IMR-90 (cell line): ENCODE measurements around the gene CASP9. TPM values are rescaled to one million over a fixed set of nuclear protein-coding genes. Genes with fewer than 3 reads are reported as not detected.

Experiments
- ATAC-seq: fragments of 200-7000 bp; cut with Tn5 transposase; 2 replicates; pipeline ENCODE4 v1.9.1; 2020; ENCODE audit warnings: low read depth, mild to moderate bottlenecking, moderate library complexity
- BruUV-seq: library from RNA; stranded (reverse); fragments of 400-500 nt; replicated peaks from 2 replicates; lab custom pipeline; 2021; lab: Mats Ljungman, UMichigan
- CTCF ChIA-PET: fragments of 300-600 bp; formaldehyde crosslinking; extraction: SDS; loops from one replicate; lab custom pipeline; 2021; ENCODE audit warnings: antibody characterized with exemption; lab: Yijun Ruan, JAX
- POLR2A ChIA-PET: fragments of 300-600 bp; sonication (Branson Sonifier 250); formaldehyde crosslinking; loops from one replicate; lab custom pipeline; 2022; ENCODE audit warnings: antibody characterized with exemption; ENCODE audit not compliant: unreplicated experiment; lab: Charles Lee
- DNase-seq: peaks from one replicate; pipeline ENCODE4 v3.0.0; 2013
- H2AFZ ChIP-seq: replicated peaks from 2 replicates; pipeline ENCODE3; 2013; ENCODE audit warnings: low read length, mild to moderate bottlenecking; ENCODE audit not compliant: poor library complexity
- H2AK5ac ChIP-seq: 2 replicates; pipeline ENCODE4 v1.6.1; 2013; ENCODE audit warnings: low read depth, low read length, inconsistent platforms
- H2AK9ac ChIP-seq: replicated peaks from 2 replicates; pipeline ENCODE3; 2013; ENCODE audit warnings: mild to moderate bottlenecking, low read depth, low read length, moderate library complexity; ENCODE audit not compliant: poor library complexity
- H2BK120ac ChIP-seq: 2 replicates; pipeline ENCODE4 v1.6.1; 2013; ENCODE audit warnings: low read depth, low read length, inconsistent platforms
- H2BK15ac ChIP-seq: 3 replicates; pipeline ENCODE4 v1.6.1; 2013; ENCODE audit warnings: low read depth, low read length, inconsistent platforms
- H2BK20ac ChIP-seq: 2 replicates; pipeline ENCODE4 v1.6.1; 2013; ENCODE audit warnings: low read depth, mild to moderate bottlenecking, inconsistent platforms, low read length, moderate library complexity
- H2BK5ac ChIP-seq: 2 replicates; pipeline ENCODE4 v1.6.1; 2013; ENCODE audit warnings: mild to moderate bottlenecking, low read depth, low read length, inconsistent platforms; ENCODE audit not compliant: poor library complexity, severe bottlenecking
- H3K14ac ChIP-seq: replicated peaks from 2 replicates; pipeline ENCODE4 v1.6.1; 2013; ENCODE audit warnings: low read depth, low read length, inconsistent platforms
- H3K18ac ChIP-seq: 2 replicates; pipeline ENCODE4 v1.6.1; 2013; ENCODE audit warnings: low read depth, low read length, control low read depth
- H3K23ac ChIP-seq: 2 replicates; pipeline ENCODE4 v1.6.1; 2013; ENCODE audit warnings: low read depth, low read length, inconsistent platforms
- H3K27ac ChIP-seq: 2 replicates; pipeline ENCODE4 v1.5.1; 2013; ENCODE audit warnings: mild to moderate bottlenecking, control low read depth, low read length; ENCODE audit not compliant: insufficient read depth
- H3K27me3 ChIP-seq: 2 replicates; pipeline ENCODE4 v1.6.1; 2013; ENCODE audit warnings: low read length; ENCODE audit not compliant: control insufficient read depth, insufficient read depth
- H3K36me3 ChIP-seq: 2 replicates; pipeline ENCODE4 v1.6.1; 2013; ENCODE audit warnings: low read length, mixed read lengths; ENCODE audit not compliant: control insufficient read depth, insufficient read depth
- H3K4ac ChIP-seq: 2 replicates; pipeline ENCODE4 v1.6.1; 2013; ENCODE audit warnings: low read depth, low read length, inconsistent platforms
- H3K4me1 ChIP-seq: 2 replicates; pipeline ENCODE4 v1.6.1; 2013; ENCODE audit warnings: low read length, mixed read lengths; ENCODE audit not compliant: control insufficient read depth, insufficient read depth
- H3K4me2 ChIP-seq: 2 replicates; pipeline ENCODE4 v1.6.1; 2013; ENCODE audit warnings: low read depth, mild to moderate bottlenecking, control low read depth, low read length, moderate library complexity
- H3K4me3 ChIP-seq: 2 replicates; pipeline ENCODE4 v1.5.1; 2013; ENCODE audit warnings: low read depth, mild to moderate bottlenecking, control low read depth, low read length, moderate library complexity; ENCODE audit not compliant: insufficient read depth
- H3K56ac ChIP-seq: 2 replicates; pipeline ENCODE4 v1.6.1; 2013; ENCODE audit warnings: low read length, inconsistent platforms; ENCODE audit not compliant: insufficient read depth; ENCODE audit errors: extremely low read depth
- H3K79me1 ChIP-seq, 2 experiments: 2 replicates each; pipeline ENCODE4 v1.6.1; 2013; ENCODE audit warnings: low read length in 2 of 2, inconsistent platforms in 1 of 2, low read depth in 1 of 2
- H3K9ac ChIP-seq: 2 replicates; pipeline ENCODE4 v1.6.1; 2013; ENCODE audit warnings: low read depth, low read length, control low read depth
- H3K9me1 ChIP-seq: 2 replicates; pipeline ENCODE4 v1.6.1; 2013; ENCODE audit warnings: low read length, inconsistent platforms; ENCODE audit not compliant: insufficient read depth
- H3K9me3 ChIP-seq: 2 replicates; pipeline ENCODE4 v1.6.1; 2013; ENCODE audit warnings: low read length; ENCODE audit not compliant: control insufficient read depth, insufficient read depth
- H4K20me1 ChIP-seq: 2 replicates; pipeline ENCODE4 v1.6.1; 2013; ENCODE audit warnings: low read length, inconsistent platforms; ENCODE audit not compliant: insufficient read depth
- H4K5ac ChIP-seq: 2 replicates; pipeline ENCODE4 v1.6.1; 2013; ENCODE audit warnings: mild to moderate bottlenecking, low read depth, low read length, control low read depth
- H4K8ac ChIP-seq, 2 experiments: 2 replicates each; pipeline ENCODE4 v1.6.1; 2013; ENCODE audit warnings: low read depth in 2 of 2, low read length in 2 of 2, control low read depth in 1 of 2, inconsistent platforms in 1 of 2
- H4K91ac ChIP-seq: 2 replicates; pipeline ENCODE4 v1.6.1; 2013; ENCODE audit warnings: low read depth, low read length, inconsistent platforms; ENCODE audit not compliant: insufficient read depth
- BHLHE40 ChIP-seq: fragments of 150-350 bp; IDR thresholded peaks from 2 replicates; pipeline ENCODE4 v1.6.1; 2016; ENCODE audit warnings: mild to moderate bottlenecking, low read depth, low read length
- CEBPB ChIP-seq: IDR thresholded peaks from 2 replicates; pipeline ENCODE4 v1.6.1; 2012; ENCODE audit warnings: low read depth, low read length, improper control_type of control experiment
- FOS ChIP-seq: fragments of 150-350 bp; IDR thresholded peaks from 2 replicates; pipeline ENCODE4 v1.6.1; 2016; ENCODE audit warnings: low read depth, low read length
- WGBS, 2 experiments: methylation state at CpG; one replicate each; pipeline versions ENCODE4 v1.1.5 to v1.1.7; 2013; ENCODE audit warnings: missing lambda C conversion rate in 2 of 2; ENCODE audit not compliant: insufficient read length in 1 of 2; ENCODE audit errors: extremely low coverage in 2 of 2; 5-methylcytosine and 5-hydroxymethylcytosine counted together
- dilution Hi-C: fragments of 300-500 bp; cut with HindIII; formaldehyde crosslinking; loops from one replicate; pipeline ENCODE4 v1.14.3; 2018; ENCODE audit warnings: low sequenced_read_pairs; ENCODE audit not compliant: unreplicated experiment
- in situ Hi-C: fragments of 300-500 bp; cut with MboI; formaldehyde crosslinking; loops from 3 replicates; pipeline ENCODE4 v1.14.3; 2019; ENCODE audit warnings: low sequenced_read_pairs, inconsistent platforms, mixed read lengths
- intact Hi-C: fragments of 100-400 bp; cut with micrococcal nuclease; formaldehyde crosslinking; loops from 2 replicates; pipeline ENCODE4 v1.10.0; 2022
- polyA plus RNA-seq, 3 experiments: library from polyadenylated mRNA; depleted of rRNA; stranded (reverse); fragments of >200 nt; gene quantifications; 2 replicates each; pipeline ENCODE4 v1.2.3, GENCODE V29; 2012; ENCODE audit warnings: low replicate concordance in 1 of 3
- total RNA-seq: library from RNA; depleted of rRNA; stranded (reverse); fragments of >200 nt; gene quantifications from 2 replicates; pipeline ENCODE4 v1.2.3, GENCODE V29; 2012
- TF ChIP-seq, protein P1 (sequence below): fragments of 150-350 bp; IDR thresholded peaks from 2 replicates; pipeline ENCODE4 v1.6.1; 2016; ENCODE audit warnings: low read depth, mild to moderate bottlenecking, low read length, moderate library complexity, borderline replicate concordance

Gene CASP9
- total and polyA plus RNA-seq, 2 of the 4 experiments (the other 2 are of a cell fraction) = 7.0 to 8.3 TPM

DNA sequence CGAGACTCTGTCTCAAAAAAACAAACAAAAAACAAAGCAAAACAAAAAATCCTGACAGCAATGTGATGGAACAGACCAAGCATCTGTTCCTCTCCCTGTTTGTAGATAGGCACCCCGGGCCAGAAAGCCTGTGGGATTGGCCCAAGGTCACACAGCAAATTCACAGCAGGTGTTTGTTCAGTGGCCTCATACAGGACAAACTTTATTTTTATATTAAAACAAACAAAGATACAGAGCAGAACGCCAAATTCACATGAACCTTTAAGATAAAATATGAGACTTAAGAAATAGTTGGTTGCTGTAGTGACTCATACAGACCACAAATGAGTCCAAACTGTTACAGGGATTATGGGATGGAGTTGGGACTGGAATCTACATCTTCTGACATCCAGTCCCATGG lies 69.8 kb downstream of the CASP9 start:
- H3K36me3 ChIP-seq = no peaks in the 10 kb centered on the region
- no peak overlapping the region for H2AFZ ChIP-seq
- no peak overlapping the region for H3K4me3 ChIP-seq
- in situ Hi-C loops (no loop called here), dilution Hi-C loops (no loop called here), intact Hi-C loops (no loop called here)
- 0 out of 2 replicates have a peak, but pooled peaks cover 4% of the 10 kb centered on the region for H3K4me1 ChIP-seq
- no peaks in the 10 kb centered on the region for H4K20me1 ChIP-seq
- H2BK15ac ChIP-seq = no peak overlapping the region
- no peak overlapping the region; the same call in 1 of the 2 replicates for H3K4me2 ChIP-seq
- no peak overlapping the region for H3K4ac ChIP-seq
- ATAC-seq (peak; percentile 79), DNase-seq (peak; percentile 87)
- H3K56ac ChIP-seq = no peak overlapping the region
- H2AK9ac ChIP-seq = no peak overlapping the region
- H2BK5ac ChIP-seq = no peak overlapping the region
- H3K9ac ChIP-seq = no peak overlapping the region
- H3K9me3 ChIP-seq = peaks cover 4% of the 10 kb centered on the region
- no peak overlapping the region for H4K91ac ChIP-seq
- POLR2A ChIA-PET = interaction anchor here (0.5 kb wide), 1 partner anchor 41 kb away, joined by 4 read pairs; no protein-coding TSS in a partner anchor
- no peak overlapping the region for H3K23ac ChIP-seq
- no peak overlapping the region for H4K8ac ChIP-seq
- no peak overlapping the region for H2BK20ac ChIP-seq
- no TSS peak for BruUV-seq
- H4K5ac ChIP-seq = no peak overlapping the region
- no peaks in the 10 kb centered on the region for H3K27me3 ChIP-seq
- H3K79me1 ChIP-seq = no peaks in the 10 kb centered on the region
- H3K27ac ChIP-seq = no peak overlapping the region
- no peak overlapping the region for H3K18ac ChIP-seq
- H3K9me1 ChIP-seq = no peaks in the 10 kb centered on the region
- WGBS, 2 experiments = no CpG with 5 or more reads among the region's 3 CpGs
- TF ChIP-seq, protein P1, sequence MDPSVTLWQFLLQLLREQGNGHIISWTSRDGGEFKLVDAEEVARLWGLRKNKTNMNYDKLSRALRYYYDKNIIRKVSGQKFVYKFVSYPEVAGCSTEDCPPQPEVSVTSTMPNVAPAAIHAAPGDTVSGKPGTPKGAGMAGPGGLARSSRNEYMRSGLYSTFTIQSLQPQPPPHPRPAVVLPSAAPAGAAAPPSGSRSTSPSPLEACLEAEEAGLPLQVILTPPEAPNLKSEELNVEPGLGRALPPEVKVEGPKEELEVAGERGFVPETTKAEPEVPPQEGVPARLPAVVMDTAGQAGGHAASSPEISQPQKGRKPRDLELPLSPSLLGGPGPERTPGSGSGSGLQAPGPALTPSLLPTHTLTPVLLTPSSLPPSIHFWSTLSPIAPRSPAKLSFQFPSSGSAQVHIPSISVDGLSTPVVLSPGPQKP = no peak
- no peak for TF ChIP-seq BHLHE40
- peak; percentile 69 for TF ChIP-seq FOS
- peak; percentile 56 for TF ChIP-seq CEBPB
- CTCF ChIA-PET = no interaction called here
- H3K14ac ChIP-seq = no peak overlapping the region
- H2BK120ac ChIP-seq = no peak overlapping the region
- H2AK5ac ChIP-seq = no peak overlapping the region
